ENCODE data around the gene STARD8. TPM values are rescaled to one million over a fixed set of nuclear protein-coding genes. Genes with fewer than 3 reads are reported as not detected.
A peak's percentile ranks its signal among the peaks of the same experiment; 100 is the strongest.

The STARD8 gene
- total RNA-seq, 1 experiment from 2014 or later: not detected

DNA sequence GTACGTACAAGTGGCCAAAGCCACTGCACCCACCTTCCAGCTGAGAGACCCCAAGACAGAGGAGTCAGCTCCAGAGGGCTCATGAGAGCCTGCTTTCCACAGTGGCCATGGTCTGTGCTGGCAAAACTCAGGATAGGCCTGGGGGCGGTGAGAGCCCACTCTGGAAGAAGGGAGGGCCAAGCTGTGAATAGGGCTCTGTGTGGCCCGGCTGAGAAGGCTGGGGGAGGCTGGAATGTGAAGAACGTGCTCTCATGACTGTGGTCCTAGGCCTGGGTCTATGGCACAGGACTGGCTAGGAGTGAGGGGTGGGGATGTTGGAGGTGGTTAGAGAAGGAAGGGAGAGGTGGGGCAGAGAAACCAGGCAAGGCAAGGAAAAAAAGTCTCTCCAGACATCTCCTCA lies 13.3 kb downstream of the STARD8 start:
- peaks cover 1% of the 10 kb centered on the region for H3K9me3 Mint-ChIP-seq (ENCODE audit: unreplicated experiment)
- H3K4me1 Mint-ChIP-seq (ENCODE audit: low read depth, unreplicated experiment): no peaks in the 10 kb centered on the region
- BruUV-seq (replicated peaks): no TSS peak
- Histone ChIP-seq H3K4me1 (no peaks in the 10 kb centered on the region), H3K9me3 (no peaks in the 10 kb centered on the region), H3K27me3 (replicated peaks; ENCODE audit: control insufficient read depth, insufficient read depth, low read length) (no peaks in the 10 kb centered on the region; the same call in 1 of the 2 replicates), H3K4me3 (ENCODE audit: low read depth, low read length) (no peak overlapping the region), H3K36me3 (ENCODE audit: control insufficient read depth, insufficient read depth, low read length) (no peaks in the 10 kb centered on the region)
- H3K4me3 Mint-ChIP-seq (ENCODE audit: unreplicated experiment): no peak overlapping the region
- H3K27ac Mint-ChIP-seq (ENCODE audit: unreplicated experiment): no peak overlapping the region
- no peaks in the 10 kb centered on the region for H3K36me3 Mint-ChIP-seq (ENCODE audit: insufficient read depth, unreplicated experiment)
- CTCF ChIA-PET: no interaction called here
- DNase-seq: no peak
- peaks cover 3% of the 10 kb centered on the region for H3K27me3 Mint-ChIP-seq (ENCODE audit: insufficient read depth, unreplicated experiment)
- TF ChIP-seq, protein P1, sequence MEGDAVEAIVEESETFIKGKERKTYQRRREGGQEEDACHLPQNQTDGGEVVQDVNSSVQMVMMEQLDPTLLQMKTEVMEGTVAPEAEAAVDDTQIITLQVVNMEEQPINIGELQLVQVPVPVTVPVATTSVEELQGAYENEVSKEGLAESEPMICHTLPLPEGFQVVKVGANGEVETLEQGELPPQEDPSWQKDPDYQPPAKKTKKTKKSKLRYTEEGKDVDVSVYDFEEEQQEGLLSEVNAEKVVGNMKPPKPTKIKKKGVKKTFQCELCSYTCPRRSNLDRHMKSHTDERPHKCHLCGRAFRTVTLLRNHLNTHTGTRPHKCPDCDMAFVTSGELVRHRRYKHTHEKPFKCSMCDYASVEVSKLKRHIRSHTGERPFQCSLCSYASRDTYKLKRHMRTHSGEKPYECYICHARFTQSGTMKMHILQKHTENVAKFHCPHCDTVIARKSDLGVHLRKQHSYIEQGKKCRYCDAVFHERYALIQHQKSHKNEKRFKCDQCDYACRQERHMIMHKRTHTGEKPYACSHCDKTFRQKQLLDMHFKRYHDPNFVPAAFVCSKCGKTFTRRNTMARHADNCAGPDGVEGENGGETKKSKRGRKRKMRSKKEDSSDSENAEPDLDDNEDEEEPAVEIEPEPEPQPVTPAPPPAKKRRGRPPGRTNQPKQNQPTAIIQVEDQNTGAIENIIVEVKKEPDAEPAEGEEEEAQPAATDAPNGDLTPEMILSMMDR (IDR thresholded peaks at IDR 0.05; ENCODE audit: insufficient read depth in 1 of 2, low read depth in 1 of 2, low read length in 1 of 2, severe bottlenecking in 1 of 2, unreplicated experiment in 1 of 2): no peak
- intact Hi-C loops (cut with micrococcal nuclease; ENCODE audit: unreplicated experiment): no loop called here
- POLR2A ChIA-PET: no interaction called here

DNA sequence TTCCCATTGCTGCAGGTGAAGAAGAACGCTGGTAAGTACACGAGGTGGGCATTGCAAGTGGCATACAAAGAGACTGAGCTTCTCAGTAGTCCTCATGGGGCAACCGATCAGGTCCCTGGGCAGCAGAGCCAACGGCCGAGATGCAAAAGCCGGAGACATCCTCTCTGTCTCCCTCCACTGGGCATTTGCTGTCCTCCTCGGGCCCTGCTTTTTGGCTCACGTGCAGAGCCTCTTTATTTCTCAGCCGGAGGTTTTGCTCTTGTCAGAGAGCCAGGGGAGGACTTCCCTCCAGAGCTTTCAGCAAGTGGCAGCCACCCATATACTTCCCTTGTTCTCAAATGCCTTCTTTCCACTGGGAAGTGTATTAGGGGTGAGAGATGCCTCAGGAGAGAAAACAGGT lies 18.0 kb downstream of the STARD8 start:
- ChIA-PET POLR2A (interaction anchor here (0.5 kb wide), 1 partner anchor 1588 kb away, joined by 3 read pairs; no protein-coding TSS in a partner anchor), CTCF (no interaction called here)
- TF ChIP-seq, protein P1 (IDR thresholded peaks at IDR 0.05; ENCODE audit: insufficient read depth in 1 of 2, low read depth in 1 of 2, low read length in 1 of 2, severe bottlenecking in 1 of 2, unreplicated experiment in 1 of 2): peak in 1 of 2 experiments; percentile 9
- no peak overlapping the region for H3K4me3 ChIP-seq (ENCODE audit: low read depth, low read length)
- H3K27me3 ChIP-seq (replicated peaks; ENCODE audit: control insufficient read depth, insufficient read depth, low read length): no peaks in the 10 kb centered on the region; the same call in 1 of the 2 replicates
- DNase-seq: no peak
- intact Hi-C loops (cut with micrococcal nuclease; ENCODE audit: unreplicated experiment): no loop called here
- H3K4me1 ChIP-seq: no peaks in the 10 kb centered on the region
- no TSS peak for BruUV-seq (replicated peaks)
- peaks cover 7% of the 10 kb centered on the region for H3K27me3 Mint-ChIP-seq (ENCODE audit: insufficient read depth, unreplicated experiment)
- no peaks in the 10 kb centered on the region for H3K4me1 Mint-ChIP-seq (ENCODE audit: low read depth, unreplicated experiment)
- H3K27ac Mint-ChIP-seq (ENCODE audit: unreplicated experiment): no peak overlapping the region
- H3K36me3 Mint-ChIP-seq (ENCODE audit: insufficient read depth, unreplicated experiment): no peaks in the 10 kb centered on the region
- no peaks in the 10 kb centered on the region for H3K36me3 ChIP-seq (ENCODE audit: control insufficient read depth, insufficient read depth, low read length)
- H3K9me3 ChIP-seq: no peaks in the 10 kb centered on the region
- H3K4me3 Mint-ChIP-seq (ENCODE audit: unreplicated experiment): no peak overlapping the region
- H3K9me3 Mint-ChIP-seq (ENCODE audit: unreplicated experiment): no peaks in the 10 kb centered on the region

DNA sequence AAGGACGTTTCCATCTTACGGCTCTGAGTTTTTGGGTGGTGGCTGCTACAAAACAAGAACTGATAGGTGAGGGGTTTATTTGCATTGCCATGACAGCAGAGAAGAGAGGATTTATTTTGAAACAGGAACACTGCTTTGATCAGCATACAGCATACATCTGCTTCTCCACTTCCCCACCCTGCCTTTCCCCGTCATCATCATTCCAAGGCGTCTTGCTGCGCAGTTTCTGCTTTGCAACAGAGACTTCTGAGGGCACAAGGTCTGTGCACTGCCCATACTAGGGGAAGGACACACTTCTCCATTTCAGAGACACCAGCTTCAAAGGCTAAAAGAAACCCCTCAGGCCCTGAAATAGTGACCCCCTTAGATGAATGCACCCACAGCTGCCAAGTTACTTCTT lies 19.1 kb downstream of the STARD8 start:
- TF ChIP-seq, protein P1 (IDR thresholded peaks at IDR 0.05; ENCODE audit: insufficient read depth in 1 of 2, low read depth in 1 of 2, low read length in 1 of 2, severe bottlenecking in 1 of 2, unreplicated experiment in 1 of 2): no peak
- no TSS peak for BruUV-seq (replicated peaks)
- Mint-ChIP-seq H3K36me3 (ENCODE audit: insufficient read depth, unreplicated experiment) (no peaks in the 10 kb centered on the region), H3K27me3 (ENCODE audit: insufficient read depth, unreplicated experiment) (peaks cover 7% of the 10 kb centered on the region), H3K4me3 (ENCODE audit: unreplicated experiment) (no peak overlapping the region), H3K4me1 (ENCODE audit: low read depth, unreplicated experiment) (no peaks in the 10 kb centered on the region), H3K9me3 (ENCODE audit: unreplicated experiment) (no peaks in the 10 kb centered on the region), H3K27ac (ENCODE audit: unreplicated experiment) (no peak overlapping the region)
- Histone ChIP-seq H3K4me1 (no peaks in the 10 kb centered on the region), H3K36me3 (ENCODE audit: control insufficient read depth, insufficient read depth, low read length) (no peaks in the 10 kb centered on the region), H3K9me3 (no peaks in the 10 kb centered on the region), H3K27me3 (replicated peaks; ENCODE audit: control insufficient read depth, insufficient read depth, low read length) (no peaks in the 10 kb centered on the region; the same call in 1 of the 2 replicates), H3K4me3 (ENCODE audit: low read depth, low read length) (no peak overlapping the region)
- ChIA-PET POLR2A (no interaction called here), CTCF (no interaction called here)
- DNase-seq: no peak
- intact Hi-C loops (cut with micrococcal nuclease; ENCODE audit: unreplicated experiment): no loop called here

Measured in Caco-2 (cell line).